Stimulated activated CD8-positive, alpha-beta memory T cell treated with anti-CD3 and anti-CD28 coated beads, Interleukin-15, amount 100 ng/mL, for 48 hours (primary cell): ENCODE results near the gene TPSAB1.

Experiments
- DNase-seq, 2 donors: peaks; one replicate each; pipeline ENCODE4 v3.0.0-alpha.2; 2020; ENCODE audit warnings: low read depth in 2 of 2

Gene TPSAB1

DNA sequence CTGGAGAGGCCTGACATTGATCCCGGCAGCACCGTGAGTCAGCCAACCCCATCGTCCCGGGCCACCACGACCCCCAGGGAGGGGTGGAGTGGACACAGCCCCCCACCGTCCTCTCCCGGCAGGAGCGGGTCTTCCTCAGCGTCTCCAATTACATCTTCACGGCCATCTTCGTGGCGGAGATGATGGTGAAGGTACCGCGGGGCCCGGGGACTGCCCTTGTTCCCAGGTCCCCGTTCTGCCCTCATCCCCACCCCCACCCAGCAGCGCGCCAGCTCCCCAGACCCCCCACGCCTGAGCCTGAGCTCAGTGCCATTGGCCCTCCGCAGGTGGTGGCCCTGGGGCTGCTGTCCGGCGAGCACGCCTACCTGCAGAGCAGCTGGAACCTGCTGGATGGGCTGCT lies 30.0 kb upstream of the TPSAB1 start:
- no peak for DNase-seq

DNA sequence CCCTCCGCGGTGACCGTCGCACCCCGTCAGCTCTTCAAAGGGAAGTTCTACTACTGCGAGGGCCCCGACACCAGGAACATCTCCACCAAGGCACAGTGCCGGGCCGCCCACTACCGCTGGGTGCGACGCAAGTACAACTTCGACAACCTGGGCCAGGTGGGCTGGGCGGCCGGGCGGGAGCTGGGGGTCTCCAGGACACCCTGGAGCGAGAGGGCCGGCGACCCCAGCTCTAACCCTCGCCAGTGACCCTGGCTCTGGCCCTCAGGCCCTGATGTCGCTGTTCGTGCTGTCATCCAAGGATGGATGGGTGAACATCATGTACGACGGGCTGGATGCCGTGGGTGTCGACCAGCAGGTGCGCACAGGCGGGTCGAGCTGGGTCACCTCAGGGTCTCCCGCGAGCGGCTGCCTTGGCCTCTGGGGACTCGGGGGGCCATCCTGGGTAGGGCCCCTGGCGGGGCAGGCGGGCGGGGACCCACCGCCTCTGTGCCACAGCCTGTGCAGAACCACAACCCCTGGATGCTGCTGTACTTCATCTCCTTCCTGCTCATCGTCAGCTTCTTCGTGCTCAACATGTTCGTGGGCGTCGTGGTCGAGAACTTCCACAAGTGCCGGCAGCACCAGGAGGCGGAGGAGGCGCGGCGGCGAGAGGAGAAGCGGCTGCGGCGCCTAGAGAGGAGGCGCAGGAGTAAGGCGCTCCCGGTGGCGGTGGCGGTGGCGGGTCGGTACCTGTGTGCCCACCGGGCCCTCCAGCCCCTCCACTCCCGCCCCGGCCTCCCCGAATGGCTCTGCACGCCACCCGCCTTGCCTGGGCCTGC lies 28.8 kb upstream of the TPSAB1 start:
- DNase-seq, result no peak

DNA sequence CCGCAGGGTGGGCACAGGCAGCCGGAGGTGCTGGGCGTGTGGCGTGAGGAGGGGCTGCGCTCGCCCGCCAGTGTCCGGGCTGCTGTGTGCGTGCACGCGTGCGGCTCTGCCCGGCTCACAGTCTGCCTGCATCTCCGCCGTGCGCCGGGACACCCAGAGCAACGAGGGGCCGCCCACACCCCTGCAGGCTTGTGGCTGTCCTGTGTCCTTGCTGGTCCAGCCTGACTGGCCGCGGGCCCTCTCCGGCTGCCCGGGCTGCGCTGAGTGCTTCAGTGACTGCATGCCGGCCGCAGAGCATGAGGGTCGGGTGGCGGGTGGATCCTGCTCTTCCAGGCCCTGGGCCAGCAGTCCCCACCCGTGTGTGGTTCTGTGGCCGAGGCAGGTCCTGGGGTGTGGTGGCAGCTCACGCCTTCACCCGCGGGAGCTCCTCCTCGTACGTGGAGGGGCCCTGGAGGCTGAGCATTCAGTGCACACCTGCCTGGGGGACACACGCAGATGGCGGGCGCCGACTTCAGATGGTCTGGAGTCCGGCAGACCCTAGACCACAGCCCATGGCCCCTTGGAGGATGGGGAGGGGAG lies 27.8 kb upstream of the TPSAB1 start:
- DNase-seq, result no peak

DNA sequence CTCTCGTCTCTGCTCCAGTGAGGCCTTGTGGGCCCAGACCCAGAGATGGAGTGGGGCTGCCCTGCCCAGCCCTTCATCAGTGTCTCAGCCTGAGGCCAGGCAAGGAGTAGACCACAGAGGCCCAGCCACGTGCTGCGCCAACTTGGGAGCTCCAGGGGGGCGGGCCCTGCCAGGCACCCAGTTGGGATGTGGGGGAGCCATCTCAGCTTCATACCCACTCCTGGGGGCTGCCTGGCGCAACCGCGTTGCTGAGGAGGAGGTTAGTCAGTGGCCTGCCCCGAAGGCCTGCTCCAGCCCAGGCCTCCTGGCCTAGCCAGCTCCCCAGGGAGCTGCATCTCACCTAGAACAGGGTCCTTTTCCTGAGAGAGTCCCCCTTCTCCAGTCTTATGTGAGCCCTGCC lies 27.3 kb upstream of the TPSAB1 start:
- DNase-seq, result no peak

DNA sequence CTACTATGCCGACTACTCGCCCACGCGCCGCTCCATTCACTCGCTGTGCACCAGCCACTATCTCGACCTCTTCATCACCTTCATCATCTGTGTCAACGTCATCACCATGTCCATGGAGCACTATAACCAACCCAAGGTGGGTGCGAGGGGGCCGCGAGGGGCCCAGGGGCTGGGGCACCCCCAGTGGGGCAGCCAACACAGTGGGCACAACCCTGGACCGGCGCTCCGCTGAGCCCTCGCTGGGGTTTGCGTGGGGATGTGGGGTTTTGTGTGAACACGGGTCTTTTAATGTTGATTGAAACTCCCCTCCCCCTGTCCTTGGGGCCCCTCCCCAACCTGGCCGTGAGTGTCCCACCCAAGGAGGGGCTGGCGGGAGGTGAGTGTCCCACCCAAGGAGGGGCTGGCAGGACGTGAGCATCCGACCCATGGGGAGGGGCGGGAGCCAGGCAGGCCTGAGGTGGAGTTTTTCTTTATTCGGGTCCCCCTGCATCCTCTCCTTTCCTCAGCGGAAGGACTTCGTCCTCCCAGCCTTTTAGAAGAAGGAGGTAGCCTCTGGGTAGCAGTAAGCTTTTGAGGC lies 26.6 kb upstream of the TPSAB1 start:
- DNase-seq, result no peak

DNA sequence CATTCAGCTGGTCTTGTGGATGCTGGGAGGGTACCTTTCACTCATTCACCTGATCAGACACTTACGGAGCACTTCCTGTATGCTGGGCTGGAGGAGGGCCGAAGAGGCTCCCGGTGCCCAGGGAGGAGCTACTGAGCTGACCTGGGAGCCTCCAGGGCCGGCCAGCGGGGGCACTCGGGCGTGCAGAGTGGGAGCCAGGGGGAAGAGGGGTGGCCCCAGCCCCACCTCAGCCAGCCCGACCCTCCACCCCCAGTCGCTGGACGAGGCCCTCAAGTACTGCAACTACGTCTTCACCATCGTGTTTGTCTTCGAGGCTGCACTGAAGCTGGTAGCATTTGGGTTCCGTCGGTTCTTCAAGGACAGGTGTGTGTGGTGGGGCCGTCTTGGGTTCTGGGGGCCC lies 25.8 kb upstream of the TPSAB1 start:
- DNase-seq, result no peak

DNA sequence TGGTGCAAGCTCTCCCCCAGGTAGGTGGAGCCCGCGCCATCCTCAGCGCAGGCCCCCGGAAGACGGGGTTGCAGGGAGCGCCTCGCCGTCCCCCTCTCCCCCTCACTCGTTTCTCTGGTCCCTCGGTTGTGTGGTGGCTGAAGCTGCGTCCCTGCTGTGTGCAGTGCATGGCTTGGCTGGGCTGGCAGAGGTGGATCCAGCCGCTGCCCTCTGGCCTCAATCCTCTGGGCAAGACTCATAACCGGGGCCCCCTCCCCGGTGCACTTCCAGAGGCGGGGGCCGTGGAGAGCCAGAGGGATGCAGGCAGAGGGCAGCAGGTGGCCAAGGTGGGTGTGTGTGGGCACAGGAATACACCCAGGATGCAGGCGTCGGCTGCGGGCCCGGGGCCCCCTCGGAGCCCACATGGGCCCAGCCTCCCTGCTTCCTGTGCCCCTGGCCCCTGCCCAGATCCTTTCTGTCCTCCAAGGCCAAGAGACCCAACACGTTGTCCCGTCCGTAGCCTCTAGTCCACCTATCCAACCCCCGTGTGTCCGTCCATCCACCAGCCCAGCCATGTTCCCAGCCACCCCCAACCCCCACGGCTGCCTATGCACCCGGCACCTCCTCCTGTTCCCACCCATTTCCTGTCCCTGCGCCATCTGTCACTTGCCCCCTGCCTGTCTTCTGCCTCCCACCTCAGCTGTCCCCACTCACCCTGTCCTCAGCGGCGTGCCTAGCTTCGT lies 24.8 kb upstream of the TPSAB1 start:
- no peak for DNase-seq

DNA sequence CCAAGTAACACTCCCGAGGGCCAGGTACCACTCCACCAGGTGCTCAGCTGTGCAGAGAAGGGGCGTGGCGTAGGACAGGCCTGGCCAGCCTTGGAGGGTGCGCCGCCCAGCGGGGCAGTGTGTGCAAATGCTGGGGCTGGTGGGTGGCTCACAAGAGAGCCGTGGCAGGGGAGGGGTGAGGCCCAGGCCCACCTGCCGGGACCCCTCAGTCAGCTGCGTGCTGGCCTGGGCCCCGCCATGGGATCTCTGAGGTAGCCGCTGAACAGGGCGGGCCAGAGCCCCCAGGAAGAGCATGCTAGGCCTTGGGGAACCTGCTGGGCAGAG lies 24.2 kb upstream of the TPSAB1 start:
- DNase-seq, result no peak

DNA sequence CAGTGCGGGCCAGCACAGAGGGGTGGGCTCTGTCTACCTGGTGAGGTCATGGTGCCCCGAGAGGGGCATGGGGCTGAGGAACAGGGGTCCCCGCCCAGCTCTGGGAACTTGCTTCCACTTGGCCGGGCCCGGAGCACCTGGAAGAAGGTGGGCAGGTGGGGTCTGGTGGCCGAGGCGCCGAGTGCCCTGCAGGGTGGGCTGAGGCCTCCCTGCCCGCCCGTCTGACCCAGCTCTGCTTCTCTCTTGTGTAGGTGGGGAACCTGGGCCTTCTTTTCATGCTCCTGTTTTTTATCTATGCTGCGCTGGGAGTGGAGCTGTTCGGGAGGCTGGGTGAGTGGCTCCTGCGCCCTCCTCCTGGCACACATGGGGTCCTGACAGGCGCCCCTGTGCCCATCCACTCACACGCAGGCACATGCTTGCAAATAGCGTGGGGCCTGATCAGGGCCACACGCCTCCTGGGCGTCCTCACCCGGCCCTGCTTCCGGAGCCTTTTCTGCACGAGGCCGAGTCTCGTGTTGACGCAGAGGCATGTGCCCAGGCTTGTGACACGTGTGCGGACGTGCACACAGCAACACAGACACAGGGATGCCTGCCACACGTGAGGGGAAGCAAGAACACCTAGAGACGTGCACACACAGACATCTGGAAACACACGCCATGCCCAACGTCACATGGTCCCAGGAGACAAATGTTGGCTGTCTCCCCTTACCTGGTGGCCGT lies 23.7 kb upstream of the TPSAB1 start:
- DNase-seq, result no peak

DNA sequence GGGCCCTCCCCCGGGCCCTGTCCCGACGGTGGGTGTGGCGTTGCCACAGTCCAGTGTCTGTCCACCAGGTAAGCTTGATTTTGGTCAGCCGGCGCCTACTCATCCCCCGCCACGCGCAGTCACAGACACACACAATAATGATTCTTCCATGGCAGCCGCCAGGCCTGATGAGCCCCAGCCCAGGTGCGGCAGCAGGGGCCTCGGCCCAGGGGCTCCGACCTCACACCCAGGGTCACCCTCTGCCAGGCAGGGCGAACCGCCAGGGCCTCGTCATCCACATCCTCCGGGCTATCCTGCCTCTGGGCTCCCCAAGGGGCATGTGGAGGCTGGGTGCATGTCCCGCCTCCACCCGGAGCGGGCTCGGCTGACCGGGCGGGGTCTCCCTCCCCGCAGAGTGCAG lies 23.0 kb upstream of the TPSAB1 start:
- no peak for DNase-seq

DNA sequence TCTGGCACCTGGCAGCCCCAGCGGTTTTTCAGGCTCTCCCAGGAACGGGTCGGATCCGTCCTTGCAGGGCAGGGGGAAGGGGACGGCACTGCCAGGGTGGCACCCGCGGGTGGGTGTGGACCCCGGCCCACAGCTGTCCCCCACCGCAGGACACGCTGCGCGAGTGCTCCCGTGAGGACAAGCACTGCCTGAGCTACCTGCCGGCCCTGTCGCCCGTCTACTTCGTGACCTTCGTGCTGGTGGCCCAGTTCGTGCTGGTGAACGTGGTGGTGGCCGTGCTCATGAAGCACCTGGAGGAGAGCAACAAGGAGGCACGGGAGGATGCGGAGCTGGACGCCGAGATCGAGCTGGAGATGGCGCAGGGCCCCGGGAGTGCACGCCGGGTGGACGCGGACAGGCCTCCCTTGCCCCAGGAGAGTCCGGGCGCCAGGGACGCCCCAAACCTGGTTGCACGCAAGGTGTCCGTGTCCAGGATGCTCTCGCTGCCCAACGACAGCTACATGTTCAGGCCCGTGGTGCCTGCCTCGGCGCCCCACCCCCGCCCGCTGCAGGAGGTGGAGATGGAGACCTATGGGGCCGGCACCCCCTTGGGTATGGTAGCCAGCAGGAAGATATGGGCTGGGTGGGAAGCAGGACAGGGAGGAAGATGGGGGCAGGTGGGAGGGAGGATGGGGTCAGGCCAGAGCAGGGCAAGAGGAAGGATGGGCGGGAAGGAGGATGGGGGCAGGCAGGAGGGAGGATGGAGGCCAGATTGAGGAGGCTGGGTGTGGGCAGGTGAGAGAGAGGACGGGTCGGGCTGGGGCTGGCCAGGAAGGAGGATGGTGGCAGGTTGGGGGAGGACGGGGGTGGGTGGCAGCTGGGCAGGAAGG lies 22.2 kb upstream of the TPSAB1 start:
- DNase-seq, result no peak

DNA sequence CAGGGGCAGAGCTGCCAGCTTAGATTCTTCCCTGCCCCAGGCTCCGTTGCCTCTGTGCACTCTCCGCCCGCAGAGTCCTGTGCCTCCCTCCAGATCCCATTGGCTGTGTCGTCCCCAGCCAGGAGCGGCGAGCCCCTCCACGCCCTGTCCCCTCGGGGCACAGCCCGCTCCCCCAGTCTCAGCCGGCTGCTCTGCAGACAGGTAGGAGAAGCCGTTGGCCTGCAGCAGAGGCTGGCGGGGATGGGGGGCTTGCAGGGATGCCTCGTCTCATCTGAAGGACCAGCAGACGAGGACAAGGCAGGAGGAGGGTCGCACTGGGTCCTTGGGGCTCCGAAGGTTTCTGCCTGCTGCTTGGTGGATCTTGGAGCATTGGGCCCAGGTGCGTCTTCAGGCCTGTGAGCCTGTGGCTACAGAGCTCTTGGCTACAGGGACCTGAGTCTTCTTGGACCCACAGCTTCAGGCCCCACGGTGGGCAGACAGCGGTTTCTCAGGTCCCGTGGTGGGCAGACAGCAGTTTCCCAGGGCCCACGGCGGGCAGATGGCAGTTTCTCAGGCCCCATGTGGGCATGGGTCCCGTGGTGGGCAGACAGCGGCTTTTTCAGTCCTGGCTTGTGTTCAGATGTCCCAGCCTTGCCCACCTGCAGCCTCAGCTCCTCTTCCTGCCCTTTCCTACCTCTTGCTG lies 21.4 kb upstream of the TPSAB1 start:
- no peak for DNase-seq

DNA sequence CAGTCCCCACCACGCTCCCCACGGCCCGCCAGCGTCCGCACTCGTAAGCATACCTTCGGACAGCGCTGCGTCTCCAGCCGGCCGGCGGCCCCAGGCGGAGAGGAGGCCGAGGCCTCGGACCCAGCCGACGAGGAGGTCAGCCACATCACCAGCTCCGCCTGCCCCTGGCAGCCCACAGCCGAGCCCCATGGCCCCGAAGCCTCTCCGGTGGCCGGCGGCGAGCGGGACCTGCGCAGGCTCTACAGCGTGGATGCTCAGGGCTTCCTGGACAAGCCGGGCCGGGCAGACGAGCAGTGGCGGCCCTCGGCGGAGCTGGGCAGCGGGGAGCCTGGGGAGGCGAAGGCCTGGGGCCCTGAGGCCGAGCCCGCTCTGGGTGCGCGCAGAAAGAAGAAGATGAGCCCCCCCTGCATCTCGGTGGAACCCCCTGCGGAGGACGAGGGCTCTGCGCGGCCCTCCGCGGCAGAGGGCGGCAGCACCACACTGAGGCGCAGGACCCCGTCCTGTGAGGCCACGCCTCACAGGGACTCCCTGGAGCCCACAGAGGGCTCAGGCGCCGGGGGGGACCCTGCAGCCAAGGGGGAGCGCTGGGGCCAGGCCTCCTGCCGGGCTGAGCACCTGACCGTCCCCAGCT lies 20.3 kb upstream of the TPSAB1 start:
- no peak for DNase-seq

DNA sequence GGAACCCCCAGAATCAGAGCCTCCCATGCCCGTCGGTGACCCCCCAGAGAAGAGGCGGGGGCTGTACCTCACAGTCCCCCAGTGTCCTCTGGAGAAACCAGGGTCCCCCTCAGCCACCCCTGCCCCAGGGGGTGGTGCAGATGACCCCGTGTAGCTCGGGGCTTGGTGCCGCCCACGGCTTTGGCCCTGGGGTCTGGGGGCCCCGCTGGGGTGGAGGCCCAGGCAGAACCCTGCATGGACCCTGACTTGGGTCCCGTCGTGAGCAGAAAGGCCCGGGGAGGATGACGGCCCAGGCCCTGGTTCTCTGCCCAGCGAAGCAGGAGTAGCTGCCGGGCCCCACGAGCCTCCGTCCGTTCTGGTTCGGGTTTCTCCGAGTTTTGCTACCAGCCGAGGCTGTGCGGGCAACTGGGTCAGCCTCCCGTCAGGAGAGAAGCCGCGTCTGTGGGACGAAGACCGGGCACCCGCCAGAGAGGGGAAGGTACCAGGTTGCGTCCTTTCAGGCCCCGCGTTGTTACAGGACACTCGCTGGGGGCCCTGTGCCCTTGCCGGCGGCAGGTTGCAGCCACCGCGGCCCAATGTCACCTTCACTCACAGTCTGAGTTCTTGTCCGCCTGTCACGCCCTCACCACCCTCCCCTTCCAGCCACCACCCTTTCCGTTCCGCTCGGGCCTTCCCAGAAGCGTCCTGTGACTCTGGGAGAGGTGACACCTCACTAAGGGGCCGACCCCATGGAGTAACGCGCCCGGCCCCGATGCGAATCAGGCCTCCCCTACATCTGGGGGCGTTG lies 19.5 kb upstream of the TPSAB1 start:
- no peak for DNase-seq

DNA sequence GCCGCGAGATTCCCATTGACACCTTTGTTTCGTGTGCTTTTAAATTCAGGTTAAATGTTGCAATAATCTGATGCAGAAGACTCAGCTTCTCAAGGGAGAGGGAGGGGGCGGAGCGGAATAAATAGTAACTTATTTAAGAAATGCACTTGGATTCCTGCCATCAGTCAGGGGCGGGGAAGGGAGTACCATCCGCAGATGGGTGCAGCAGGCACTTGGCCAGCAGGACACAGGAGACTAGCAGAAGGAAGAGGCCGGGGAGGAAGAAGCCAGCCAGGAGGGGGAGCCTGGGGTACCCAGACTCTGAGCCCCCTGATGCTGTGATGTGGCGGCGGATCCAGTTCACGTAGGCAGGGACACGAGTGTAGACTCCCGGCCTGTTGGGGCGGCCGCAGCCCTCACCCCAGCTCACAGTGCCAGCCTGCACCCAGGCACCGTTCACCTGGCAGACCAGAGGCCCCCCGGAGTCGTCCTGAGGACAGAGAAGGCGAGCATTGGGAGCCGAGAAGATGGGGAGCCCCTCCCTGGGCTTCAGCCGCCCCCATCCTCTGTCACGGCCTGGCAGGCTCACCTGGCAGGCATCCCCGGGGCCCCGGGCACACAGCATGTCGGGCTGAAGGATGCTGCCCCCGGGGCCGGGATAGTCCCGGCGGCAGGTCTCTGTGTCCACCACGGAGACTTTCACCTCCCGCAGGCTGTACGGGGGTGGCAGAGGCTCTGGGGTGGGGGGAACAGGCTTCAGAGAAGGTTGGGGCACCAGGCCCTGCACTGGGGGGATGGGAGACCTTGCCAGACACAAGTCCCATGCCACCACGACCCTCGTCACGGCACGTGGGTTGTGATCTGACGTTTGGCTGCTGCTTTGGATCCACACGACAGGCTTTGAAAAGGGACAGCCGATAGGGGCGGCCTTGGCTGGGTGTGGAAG lies 18.6 kb upstream of the TPSAB1 start:
- DNase-seq, result no peak

DNA sequence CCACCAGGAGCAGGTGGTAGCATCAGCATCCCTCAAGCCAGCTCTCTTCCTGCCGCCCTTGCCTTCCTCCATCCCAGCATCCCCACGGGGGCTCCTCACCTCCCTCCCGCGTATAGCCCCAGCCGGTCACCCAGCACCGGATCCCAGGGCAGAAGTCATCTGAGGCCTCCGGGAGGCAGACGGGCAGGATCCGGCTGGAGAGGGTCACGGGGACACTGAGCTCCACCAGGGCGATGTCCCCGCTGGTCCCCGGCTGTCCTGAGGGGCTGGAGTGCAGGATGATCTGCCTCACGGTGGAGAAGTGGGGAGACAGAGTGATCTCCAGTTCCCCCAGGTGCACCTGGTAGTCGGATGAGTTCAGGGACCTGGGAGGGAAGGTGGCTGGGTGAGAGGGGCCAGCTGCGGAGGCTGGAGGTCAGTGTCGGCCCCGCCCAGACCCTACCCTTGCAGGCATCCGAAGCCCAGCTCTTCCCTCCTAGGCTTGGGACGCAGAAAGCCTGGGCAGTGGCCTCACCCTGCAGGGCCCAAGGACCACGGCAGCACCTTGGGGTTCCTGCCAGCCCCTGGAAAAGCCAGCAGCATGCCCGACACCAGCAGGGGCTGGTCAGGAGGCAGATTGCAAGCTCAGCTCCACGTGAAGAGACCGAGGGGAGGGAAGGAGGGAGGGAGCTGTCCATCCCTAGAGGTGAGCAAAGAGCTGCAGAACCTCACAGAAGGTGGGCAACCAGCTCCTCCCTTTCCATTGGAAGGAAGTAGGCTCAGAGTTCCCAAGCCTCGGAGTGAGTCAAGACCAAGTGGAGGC lies 17.8 kb upstream of the TPSAB1 start:
- DNase-seq, result no peak
